GM10266 (cell line): ENCODE measurements around the gene PCNX2.
A peak's percentile ranks its signal among the peaks of the same experiment; 100 is the strongest.

Experiments
- DNase-seq: peaks from one replicate; pipeline ENCODE4 v3.0.0; 2012; ENCODE audit errors: extremely low spot score
- TF ChIP-seq, protein P1 (sequence below): IDR thresholded peaks from 2 replicates; pipeline ENCODE4 v1.5.1; 2012; ENCODE audit warnings: mild to moderate bottlenecking, low read depth; ENCODE audit not compliant: control insufficient read depth, insufficient read depth; ENCODE audit errors: missing control alignments

The PCNX2 gene

GRCh38 chr1:233278631-233279030 is 16.9 kb downstream of the PCNX2 start:
- DNase-seq: no peak
- TF ChIP-seq, protein P1, sequence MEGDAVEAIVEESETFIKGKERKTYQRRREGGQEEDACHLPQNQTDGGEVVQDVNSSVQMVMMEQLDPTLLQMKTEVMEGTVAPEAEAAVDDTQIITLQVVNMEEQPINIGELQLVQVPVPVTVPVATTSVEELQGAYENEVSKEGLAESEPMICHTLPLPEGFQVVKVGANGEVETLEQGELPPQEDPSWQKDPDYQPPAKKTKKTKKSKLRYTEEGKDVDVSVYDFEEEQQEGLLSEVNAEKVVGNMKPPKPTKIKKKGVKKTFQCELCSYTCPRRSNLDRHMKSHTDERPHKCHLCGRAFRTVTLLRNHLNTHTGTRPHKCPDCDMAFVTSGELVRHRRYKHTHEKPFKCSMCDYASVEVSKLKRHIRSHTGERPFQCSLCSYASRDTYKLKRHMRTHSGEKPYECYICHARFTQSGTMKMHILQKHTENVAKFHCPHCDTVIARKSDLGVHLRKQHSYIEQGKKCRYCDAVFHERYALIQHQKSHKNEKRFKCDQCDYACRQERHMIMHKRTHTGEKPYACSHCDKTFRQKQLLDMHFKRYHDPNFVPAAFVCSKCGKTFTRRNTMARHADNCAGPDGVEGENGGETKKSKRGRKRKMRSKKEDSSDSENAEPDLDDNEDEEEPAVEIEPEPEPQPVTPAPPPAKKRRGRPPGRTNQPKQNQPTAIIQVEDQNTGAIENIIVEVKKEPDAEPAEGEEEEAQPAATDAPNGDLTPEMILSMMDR: no peak

DNA sequence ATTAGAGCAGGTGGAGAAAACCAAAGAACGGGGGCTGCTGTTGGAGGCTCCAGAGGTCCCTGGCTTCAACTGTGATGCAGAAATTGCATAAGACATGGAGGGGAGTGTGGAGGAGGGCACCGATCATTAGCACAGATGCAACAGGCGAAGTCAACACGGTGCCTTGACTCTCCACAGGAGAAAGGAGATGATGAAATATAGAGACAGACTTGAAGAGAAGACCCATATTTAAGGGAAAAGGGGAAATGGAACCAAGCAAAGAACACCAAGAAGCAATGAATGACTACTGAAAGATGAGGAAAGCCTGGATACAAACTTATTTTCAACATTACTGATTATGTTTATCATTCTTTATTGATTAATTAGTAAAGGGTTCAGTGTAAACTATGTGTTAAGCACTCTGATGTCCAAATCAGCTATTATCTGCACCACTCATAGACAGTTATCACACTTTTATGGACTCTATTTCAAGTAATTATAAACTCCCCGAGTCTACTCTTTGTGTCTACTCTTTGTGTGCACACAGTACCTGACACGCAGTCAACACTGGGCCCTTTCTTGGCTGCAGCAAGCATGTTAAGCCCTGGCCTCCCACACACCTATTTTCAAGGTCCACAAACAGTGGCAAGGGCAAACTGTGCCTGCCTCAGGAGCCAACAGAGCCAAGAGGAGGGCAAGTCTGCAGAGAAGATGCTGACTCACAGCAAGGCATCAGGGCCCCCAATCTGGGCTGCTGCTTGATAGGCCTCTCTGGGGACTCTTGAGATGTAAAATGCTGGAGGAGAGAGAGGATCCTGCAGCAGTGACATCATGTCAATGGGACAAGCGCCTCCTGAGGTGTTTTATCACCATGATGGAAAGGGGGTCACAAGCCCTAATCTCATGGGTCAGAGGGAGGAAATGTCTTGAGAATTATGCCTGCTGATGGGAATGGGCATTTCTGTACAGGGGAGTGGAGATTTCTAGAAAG is 17.6 kb downstream of the PCNX2 start:
- no peak for DNase-seq
- TF ChIP-seq, protein P1: no peak

GRCh38 chr1:233269656-233270055 is 25.9 kb downstream of the PCNX2 start:
- TF ChIP-seq, protein P1: no peak
- DNase-seq: no peak

- TF ChIP-seq, protein P1: no peak
- DNase-seq: no peak
Observed at GRCh38 chr1:233268389-233269022, 27.0 kb downstream of the PCNX2 start.

DNA sequence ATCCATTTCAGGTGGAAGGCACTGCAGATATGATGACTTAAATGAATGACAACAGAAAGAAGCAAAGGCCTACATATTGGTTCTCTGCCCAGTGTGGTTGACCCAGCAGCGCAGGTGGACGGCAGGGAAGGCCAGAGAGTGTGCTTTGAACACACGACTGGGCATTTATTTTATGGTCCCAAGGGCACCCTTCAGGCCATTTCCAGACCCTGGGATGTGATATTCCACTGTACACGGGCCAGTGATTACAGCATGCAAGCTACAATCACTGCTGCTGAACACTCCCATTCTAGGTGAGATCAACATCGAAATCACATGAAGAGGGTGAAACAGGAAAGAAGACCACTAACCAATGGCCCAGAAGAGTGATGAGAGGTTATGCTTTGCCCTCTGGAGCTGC is 33.8 kb downstream of the PCNX2 start:
- no peak for DNase-seq
- TF ChIP-seq, protein P1: no peak

DNA sequence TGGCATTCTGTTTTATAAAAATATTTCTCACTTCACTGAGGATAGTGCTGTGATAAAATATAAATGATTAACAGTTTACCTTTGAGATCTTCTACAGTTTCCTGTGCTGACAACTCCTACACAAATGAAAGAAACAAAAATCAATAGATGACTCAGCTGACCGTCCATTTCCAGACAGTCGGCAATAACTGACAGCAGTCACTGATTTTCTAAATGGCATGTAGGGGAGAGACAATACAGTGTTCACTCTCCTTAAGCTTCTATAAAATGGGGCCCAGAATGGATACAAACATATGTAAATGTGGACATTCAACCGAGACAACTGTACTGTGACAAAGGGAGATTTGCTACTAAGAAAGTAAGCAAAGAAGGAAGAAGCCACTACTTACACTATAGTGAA is 34.3 kb downstream of the PCNX2 start:
- peak; percentile 22 for DNase-seq
- TF ChIP-seq, protein P1: no peak

GRCh38 chr1:233257786-233258185 is 37.7 kb downstream of the PCNX2 start:
- DNase-seq: no peak
- TF ChIP-seq, protein P1: no peak
